ENCODE data around the gene ADNP.

- TF ChIP-seq EZH2 (IDR thresholded peaks at IDR 0.05; ENCODE audit: borderline replicate concordance, low read length), result no peak
- TF ChIP-seq, protein P1, sequence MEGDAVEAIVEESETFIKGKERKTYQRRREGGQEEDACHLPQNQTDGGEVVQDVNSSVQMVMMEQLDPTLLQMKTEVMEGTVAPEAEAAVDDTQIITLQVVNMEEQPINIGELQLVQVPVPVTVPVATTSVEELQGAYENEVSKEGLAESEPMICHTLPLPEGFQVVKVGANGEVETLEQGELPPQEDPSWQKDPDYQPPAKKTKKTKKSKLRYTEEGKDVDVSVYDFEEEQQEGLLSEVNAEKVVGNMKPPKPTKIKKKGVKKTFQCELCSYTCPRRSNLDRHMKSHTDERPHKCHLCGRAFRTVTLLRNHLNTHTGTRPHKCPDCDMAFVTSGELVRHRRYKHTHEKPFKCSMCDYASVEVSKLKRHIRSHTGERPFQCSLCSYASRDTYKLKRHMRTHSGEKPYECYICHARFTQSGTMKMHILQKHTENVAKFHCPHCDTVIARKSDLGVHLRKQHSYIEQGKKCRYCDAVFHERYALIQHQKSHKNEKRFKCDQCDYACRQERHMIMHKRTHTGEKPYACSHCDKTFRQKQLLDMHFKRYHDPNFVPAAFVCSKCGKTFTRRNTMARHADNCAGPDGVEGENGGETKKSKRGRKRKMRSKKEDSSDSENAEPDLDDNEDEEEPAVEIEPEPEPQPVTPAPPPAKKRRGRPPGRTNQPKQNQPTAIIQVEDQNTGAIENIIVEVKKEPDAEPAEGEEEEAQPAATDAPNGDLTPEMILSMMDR (conservative IDR thresholded peaks at IDR 0.05 in 1 of 2, IDR thresholded peaks at IDR 0.05 in 1 of 2; ENCODE audit: extremely low read depth in 1 of 2, insufficient read depth in 1 of 2, low read depth in 1 of 2, low read length in 2 of 2), result no peak
Measured at GRCh38 chr20:50900261-50900660, 31.0 kb downstream of the ADNP start.
